Suprapubic skin (tissue), 4 donors: ENCODE results near the gene JHY. TPM values are rescaled to one million over a fixed set of nuclear protein-coding genes. Genes with fewer than 3 reads are reported as not detected.

Experiments
- total RNA-seq, 4 donors: library from RNA; depleted of rRNA; stranded (reverse); fragments of >200 nt; gene quantifications; one replicate each; pipeline ENCODE4 v1.1.0, GENCODE V29; 2016

JHY gene
- total RNA-seq, 4 donors from 2014 or later = 2.5 to 7.6 (median 3.9) TPM

Other genes starting within 250 kb of the JHY start
- 10 to 100 TPM in 3 of 4 donors, 1 to 10 TPM in 1; 4.2 to 41.2 (median 24.4) TPM for gene UBASH3B, start 227.0 kb upstream of the JHY start, total RNA-seq
- under 1 TPM in 1 of 4 donors, not detected in 3; 0.21 TPM for gene CRTAM, start 44.3 kb upstream of the JHY start, total RNA-seq
- gene BSX, start 99.1 kb downstream of the JHY start, total RNA-seq = not detected
- gene HSPA8, start 179.4 kb downstream of the JHY start, total RNA-seq = 100 to 1,000 TPM; 212 to 708 (median 560) TPM